GM11168 (cell line): Measurements from ENCODE around the gene CEP57L1.
"Not testable (repeated sequence)": the region's sequence is repeated elsewhere in the genome, so short reads cannot be mapped to it uniquely, and the experiment has no call there.

ENCODE experiments used
- in situ Hi-C: fragments of 300-500 bp; cut with MboI; formaldehyde crosslinking; loops from one replicate; pipeline ENCODE4 v1.12.0; 2022; ENCODE audit warnings: low sequenced_read_pairs; ENCODE audit not compliant: unreplicated experiment

Gene CEP57L1

DNA sequence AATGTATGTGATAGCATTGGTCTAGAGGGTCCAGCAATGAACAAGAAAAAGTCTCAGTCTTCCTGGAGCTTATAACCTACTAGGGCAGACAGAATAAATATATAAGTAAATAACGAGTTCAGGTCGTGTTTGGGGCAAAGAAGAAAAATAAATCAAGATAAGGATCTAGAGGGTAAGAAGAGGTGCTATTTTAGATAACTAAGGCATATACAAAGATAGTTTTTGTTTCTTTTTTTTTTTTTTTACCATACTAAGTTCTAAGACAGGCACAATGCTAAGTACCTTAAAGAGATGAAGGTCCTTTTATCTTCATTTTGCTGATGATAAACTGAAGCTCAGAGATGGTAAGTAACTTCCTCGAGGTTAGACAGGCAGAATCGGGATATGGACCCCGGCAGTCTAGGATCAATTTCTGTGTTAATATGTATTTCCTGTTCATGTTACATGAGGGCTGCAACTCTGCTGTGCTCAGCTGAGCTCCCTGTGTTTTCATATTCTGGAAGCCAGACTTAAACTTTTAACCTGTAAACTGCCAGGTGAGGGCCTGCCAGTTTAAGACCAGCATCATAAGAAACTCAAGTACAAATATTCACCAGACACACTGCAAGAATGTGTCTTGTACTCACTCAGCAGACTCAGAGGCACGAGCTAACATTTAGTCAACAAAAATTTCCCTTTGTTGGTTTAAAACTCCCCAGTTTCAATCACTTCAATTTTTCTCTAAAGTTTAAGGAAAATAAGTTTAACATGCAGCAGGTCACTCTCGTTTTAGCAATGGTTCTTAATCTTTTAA, 24.0 kb upstream of the CEP57L1 start:
- in situ Hi-C loops: no loop called here

- in situ Hi-C loops: no loop called here
Observed at GRCh38 chr6:109073344-109074132, 21.8 kb upstream of the CEP57L1 start.

GRCh38 chr6:109074133-109074415, 21.2 kb upstream of the CEP57L1 start:
- in situ Hi-C loops: no loop called here

GRCh38 chr6:109075934-109076333, 19.4 kb upstream of the CEP57L1 start:
- in situ Hi-C loops: no loop called here

GRCh38 chr6:109076377-109076776, 18.9 kb upstream of the CEP57L1 start:
- in situ Hi-C loops: no loop called here

- in situ Hi-C loops: no loop called here
Observed at GRCh38 chr6:109079981-109080380, 15.3 kb upstream of the CEP57L1 start.

GRCh38 chr6:109081026-109081425, 14.3 kb upstream of the CEP57L1 start:
- in situ Hi-C loops: no loop called here

DNA sequence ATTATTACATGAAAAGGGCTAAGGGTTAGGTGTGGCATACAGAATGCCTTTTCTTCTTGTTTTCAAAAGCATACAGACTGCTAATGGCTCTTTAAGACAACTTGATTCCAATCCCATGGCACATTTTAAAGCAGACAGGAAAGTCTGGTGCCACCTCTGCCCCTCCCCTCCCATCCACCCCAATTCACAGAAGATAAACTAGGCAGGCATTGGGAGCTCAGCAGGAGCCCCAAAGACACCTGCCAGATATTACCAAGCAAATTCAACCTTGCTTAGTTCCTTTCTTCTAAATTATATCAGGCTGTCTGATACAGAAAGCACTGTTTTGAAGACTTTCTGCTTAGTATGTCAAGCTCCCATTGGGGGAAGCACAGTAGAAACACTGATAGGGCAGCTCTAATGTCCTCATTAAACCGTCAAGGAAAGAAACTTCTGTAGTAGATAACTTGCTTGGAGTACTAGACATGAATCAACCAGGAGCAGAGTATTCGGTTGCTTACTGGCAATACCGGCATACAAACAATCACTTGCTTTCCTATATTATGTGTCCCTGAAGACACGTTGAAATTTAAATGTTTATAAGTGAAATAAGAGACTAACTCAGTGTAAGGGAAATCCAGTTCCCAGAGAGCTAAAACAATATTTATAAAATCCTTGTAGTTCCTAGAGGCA, 13.7 kb upstream of the CEP57L1 start:
- in situ Hi-C loops: no loop called here

DNA sequence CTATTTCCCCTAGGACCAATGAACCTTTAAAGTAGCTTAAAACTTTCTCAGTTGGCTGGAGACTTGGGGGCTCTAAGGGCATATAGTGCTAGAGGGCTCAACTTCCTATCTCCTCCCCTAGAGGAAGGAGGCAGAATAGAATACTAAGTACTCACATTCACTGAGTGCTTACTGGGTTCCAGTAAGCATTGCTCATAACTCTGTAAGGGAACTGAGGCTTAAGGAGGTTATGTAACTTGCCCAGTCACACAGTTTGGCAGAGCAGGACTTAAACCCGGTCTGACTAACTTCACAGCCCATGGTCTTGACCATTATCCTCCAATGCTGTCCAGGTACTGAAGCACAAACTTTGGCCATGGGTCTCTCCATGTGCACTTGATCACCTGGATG, 13.1 kb upstream of the CEP57L1 start:
- in situ Hi-C loops: no loop called here

DNA sequence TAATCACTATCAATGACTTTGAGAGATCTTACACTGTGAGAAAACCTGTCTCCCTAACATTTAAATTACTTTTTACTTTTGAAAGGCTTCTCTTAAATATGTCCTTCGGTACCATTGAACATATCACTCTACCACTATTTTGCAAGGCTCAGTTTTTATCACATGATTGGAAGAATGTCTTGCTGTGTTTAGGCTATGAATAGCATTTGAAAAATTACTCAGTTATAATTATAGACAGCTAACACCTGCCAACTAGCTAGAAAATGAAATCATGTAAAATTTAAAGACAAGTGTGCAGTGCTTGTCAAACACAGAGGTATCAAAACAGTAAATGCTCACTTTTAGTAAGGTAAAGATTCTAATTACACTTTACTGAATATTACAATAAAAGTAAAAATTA, 11.7 kb upstream of the CEP57L1 start:
- in situ Hi-C loops: no loop called here

DNA sequence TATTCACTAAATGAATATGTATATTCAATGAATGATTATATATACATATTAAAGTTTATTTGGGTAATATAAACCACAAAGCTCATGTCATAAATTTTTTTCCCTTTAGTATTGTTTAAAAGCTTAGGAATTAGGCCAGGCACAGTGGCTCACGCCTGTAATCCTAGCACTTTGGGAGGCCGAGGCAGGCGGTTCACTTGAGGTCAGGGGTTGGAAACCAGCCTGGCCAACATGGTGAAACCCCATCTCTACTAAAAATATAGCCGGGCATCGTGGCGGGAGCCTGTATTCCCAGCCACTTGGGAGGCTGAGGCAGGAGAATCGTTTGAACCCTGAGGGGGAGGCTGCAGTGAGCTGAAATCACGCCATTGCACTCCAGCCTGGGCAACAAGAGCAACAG, 11.2 kb upstream of the CEP57L1 start:
- in situ Hi-C loops: not testable (repeated sequence)

DNA sequence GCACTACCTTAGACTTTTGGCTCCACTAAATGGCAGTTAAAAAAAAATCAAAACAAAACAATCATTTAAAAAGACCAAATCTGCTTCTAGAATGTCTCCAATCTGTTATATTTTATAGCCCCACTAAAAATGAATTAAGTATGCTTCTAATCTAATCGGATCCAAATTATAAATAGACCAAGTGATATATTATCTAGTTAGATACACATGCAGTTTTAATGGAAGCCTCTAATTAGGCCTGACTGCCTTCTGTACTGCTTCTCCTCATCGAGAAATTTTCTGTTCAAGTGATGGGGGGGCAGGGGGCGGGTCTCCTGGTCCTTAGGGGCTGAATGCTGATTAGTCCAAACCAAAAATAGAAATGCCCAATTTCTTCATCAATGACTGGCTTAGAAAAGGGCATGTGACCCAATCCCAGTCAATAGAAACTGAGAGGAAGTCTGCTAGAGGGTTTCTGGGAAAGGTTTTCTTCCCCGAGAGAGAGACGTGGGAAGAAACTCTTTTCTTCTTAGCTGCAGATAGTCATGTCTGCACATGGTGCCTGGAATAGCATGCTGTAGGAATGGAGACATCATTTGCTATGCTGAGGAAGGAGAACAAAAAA, 7.5 kb upstream of the CEP57L1 start:
- in situ Hi-C loops: no loop called here

GRCh38 chr6:109088995-109089394, 6.3 kb upstream of the CEP57L1 start:
- in situ Hi-C loops: no loop called here

- in situ Hi-C loops: no loop called here
Observed at GRCh38 chr6:109091314-109092024, 3.8 kb upstream of the CEP57L1 start.

GRCh38 chr6:109092074-109092473, 3.2 kb upstream of the CEP57L1 start:
- in situ Hi-C loops: no loop called here

DNA sequence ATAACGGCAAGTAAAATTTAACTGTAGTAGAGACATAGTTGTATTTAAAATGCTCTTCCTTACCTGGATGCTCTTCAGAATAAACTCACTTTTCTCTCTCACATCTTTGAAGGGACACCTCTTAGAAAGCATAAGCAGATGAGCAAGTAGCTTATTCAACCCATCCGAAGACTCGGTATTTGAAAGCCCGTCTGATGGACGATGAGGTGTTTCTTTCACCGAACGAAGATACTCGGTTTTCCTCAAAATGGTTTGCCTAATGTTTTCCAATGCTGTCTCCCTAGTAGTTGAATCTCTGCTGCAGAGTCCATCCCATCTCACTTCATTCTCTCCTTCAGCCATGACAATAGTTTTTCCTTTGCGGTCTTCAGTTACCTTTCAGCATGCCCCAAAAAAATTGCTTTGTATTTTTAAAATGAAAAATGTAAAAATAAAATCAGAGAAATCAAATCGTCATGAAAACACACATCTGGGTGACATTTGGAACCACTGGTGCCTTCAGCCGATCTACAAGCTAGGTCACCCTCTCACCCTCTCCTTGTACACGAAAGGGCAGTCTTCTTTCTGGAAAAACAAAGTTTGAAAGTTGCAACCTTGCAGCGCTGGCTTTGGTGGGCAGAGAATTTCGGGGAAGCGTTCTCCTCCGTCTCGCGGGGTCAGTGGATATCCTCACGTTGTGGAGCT, 1.4 kb upstream of the CEP57L1 start:
- in situ Hi-C loops: no loop called here

GRCh38 chr6:109094416-109095035, 781 bp upstream of the CEP57L1 start, which contains the start of gene SESN1:
SESN1 (minus strand) TSS chr6:109094846; CDS start chr6:109094073, 773 bp downstream.
- in situ Hi-C loops: no loop called here

GRCh38 chr6:109095835-109096084, 453 bp downstream of the CEP57L1 start:
- in situ Hi-C loops: no loop called here

- in situ Hi-C loops: no loop called here
Observed at GRCh38 chr6:109096208-109096607, 901 bp downstream of the CEP57L1 start.
